CD4-positive, alpha-beta T cell treated with Interleukin-15 for 1 hour (primary cell): ENCODE data around the gene BEGAIN.
"Not testable (repeated sequence)": the region's sequence is repeated elsewhere in the genome, so short reads cannot be mapped to it uniquely, and the experiment has no call there.

Source experiments
- DNase-seq: peaks from one replicate; pipeline ENCODE4 v3.0.0-alpha.2; 2020

BEGAIN gene

GRCh38 chr14:100534528-100535286, 52.5 kb downstream of the BEGAIN start:
- DNase-seq: peak; percentile 10

GRCh38 chr14:100533656-100534485, 53.3 kb downstream of the BEGAIN start:
- peak; percentile 13 for DNase-seq

- peak; percentile 16 for DNase-seq
Observed at GRCh38 chr14:100532906-100533655, 54.1 kb downstream of the BEGAIN start.

GRCh38 chr14:100532154-100532861, 54.9 kb downstream of the BEGAIN start:
- no peak for DNase-seq

GRCh38 chr14:100531152-100532121, 55.8 kb downstream of the BEGAIN start:
- peak; percentile 15 for DNase-seq

- peak; percentile 12 for DNase-seq
Observed at GRCh38 chr14:100530270-100531072, 56.7 kb downstream of the BEGAIN start.

- DNase-seq: no peak
Observed at GRCh38 chr14:100529561-100530031, 57.6 kb downstream of the BEGAIN start.

GRCh38 chr14:100528962-100529560, 58.2 kb downstream of the BEGAIN start:
- DNase-seq: peak; percentile 13

- peak; percentile 15 for DNase-seq
Observed at GRCh38 chr14:100526632-100527031, 60.6 kb downstream of the BEGAIN start.

GRCh38 chr14:100526057-100526456, 61.2 kb downstream of the BEGAIN start:
- DNase-seq: peak; percentile 14

- peak; percentile 10 for DNase-seq
Observed at GRCh38 chr14:100525615-100526014, 61.6 kb downstream of the BEGAIN start.

- DNase-seq: no peak
Observed at GRCh38 chr14:100524933-100525243, 62.3 kb downstream of the BEGAIN start.

GRCh38 chr14:100524233-100524932, 62.8 kb downstream of the BEGAIN start:
- no peak for DNase-seq

- no peak for DNase-seq
Observed at GRCh38 chr14:100523843-100524169, 63.4 kb downstream of the BEGAIN start.

GRCh38 chr14:100523131-100523842, 63.9 kb downstream of the BEGAIN start:
- no peak for DNase-seq

GRCh38 chr14:100522616-100523099, 64.6 kb downstream of the BEGAIN start:
- no peak for DNase-seq

GRCh38 chr14:100506053-100506452, 81.2 kb downstream of the BEGAIN start:
- DNase-seq: not testable (repeated sequence)

GRCh38 chr14:100504372-100505078, 82.7 kb downstream of the BEGAIN start:
- no peak for DNase-seq
